ENCODE measurements around the gene LHFPL3.

DNA sequence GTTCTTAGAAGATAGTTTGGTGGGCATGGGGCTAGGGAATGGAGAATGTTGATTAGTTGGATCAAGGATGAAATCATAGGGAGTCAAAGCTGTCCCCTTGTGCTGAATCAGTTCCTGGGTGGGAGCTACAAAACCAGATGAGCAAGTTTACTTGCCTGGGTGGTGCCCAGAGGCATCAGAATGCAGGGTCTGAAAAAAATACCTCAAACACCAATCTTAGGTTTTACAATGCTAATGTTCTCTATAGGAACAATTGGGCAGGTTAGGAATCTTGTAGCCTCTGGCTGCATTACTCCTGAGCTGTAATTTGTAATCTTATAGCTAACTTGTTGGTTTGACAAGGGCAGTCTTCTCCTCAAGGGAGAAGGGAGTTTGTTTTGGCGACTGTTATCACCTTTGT, 34.4 kb downstream of the LHFPL3 start:
- TF ChIP-seq RAD21 (IDR thresholded peaks at IDR 0.05; ENCODE audit: low read depth): no peak
- no peak for TF ChIP-seq CREB1 (IDR thresholded peaks at IDR 0.05; ENCODE audit: low read depth)
- TF ChIP-seq, protein P1, sequence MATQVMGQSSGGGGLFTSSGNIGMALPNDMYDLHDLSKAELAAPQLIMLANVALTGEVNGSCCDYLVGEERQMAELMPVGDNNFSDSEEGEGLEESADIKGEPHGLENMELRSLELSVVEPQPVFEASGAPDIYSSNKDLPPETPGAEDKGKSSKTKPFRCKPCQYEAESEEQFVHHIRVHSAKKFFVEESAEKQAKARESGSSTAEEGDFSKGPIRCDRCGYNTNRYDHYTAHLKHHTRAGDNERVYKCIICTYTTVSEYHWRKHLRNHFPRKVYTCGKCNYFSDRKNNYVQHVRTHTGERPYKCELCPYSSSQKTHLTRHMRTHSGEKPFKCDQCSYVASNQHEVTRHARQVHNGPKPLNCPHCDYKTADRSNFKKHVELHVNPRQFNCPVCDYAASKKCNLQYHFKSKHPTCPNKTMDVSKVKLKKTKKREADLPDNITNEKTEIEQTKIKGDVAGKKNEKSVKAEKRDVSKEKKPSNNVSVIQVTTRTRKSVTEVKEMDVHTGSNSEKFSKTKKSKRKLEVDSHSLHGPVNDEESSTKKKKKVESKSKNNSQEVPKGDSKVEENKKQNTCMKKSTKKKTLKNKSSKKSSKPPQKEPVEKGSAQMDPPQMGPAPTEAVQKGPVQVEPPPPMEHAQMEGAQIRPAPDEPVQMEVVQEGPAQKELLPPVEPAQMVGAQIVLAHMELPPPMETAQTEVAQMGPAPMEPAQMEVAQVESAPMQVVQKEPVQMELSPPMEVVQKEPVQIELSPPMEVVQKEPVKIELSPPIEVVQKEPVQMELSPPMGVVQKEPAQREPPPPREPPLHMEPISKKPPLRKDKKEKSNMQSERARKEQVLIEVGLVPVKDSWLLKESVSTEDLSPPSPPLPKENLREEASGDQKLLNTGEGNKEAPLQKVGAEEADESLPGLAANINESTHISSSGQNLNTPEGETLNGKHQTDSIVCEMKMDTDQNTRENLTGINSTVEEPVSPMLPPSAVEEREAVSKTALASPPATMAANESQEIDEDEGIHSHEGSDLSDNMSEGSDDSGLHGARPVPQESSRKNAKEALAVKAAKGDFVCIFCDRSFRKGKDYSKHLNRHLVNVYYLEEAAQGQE (IDR thresholded peaks at IDR 0.05; ENCODE audit: low read depth): no peak
- TF ChIP-seq ZBTB7A (IDR thresholded peaks at IDR 0.05; ENCODE audit: low read depth): no peak

All from Ishikawa (cell line).